Stimulated activated CD4-positive, alpha-beta T cell treated with anti-CD3 and anti-CD28 coated beads, TNF-alpha, amount 100 ng/mL, for 48 hours (primary cell): ENCODE data around the gene OTUD5.

Experiments used
- DNase-seq, 3 donors: peaks; one replicate each; pipeline ENCODE4 v3.0.0-alpha.2; 2020; ENCODE audit warnings: low read depth in 3 of 3

OTUD5 gene

DNA sequence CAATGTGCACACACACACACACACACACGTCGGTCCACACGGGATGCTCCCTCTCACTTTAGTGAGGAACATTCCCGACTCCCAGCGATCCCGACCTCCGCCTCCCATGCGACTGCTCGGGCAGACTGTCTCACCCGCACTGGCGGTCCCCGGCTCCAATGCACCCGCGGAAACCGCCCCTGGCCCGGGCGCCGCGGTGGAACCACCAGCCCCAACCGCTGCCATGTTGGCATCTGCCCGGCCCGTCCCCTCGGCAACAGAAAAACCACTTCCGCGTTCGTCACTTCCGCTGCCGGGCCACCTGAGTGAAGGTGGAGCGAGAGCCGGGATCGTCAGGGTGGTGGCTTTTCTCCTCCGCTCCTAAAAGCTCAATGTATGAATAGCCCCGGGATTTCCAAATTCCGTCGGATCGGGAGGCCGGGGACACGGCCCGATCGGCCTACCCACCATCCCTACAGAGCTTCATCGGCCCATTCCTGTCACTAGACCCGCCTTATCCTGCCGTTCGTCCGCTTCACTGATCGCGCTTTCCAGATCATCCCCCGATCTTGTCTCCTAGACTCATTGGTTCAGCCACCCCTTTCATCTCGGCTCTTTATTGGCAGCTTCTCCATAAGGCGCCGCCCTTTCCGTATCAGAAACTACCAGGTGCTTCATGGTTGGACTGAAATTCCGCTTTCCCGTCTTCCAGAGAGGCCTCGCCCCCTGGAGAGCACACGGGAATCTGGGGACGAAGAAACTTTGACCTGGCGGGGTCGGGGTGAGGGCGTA lies 45.8 kb downstream of the OTUD5 start, which contains the start of gene SLC35A2:
Gene SLC35A2 (minus strand): TSS at position 235 of the 771 bp plus-strand sequence. CDS start 10 bp downstream, at position 225.
- peak; percentile 75 to 81 (median 80) for DNase-seq

DNA sequence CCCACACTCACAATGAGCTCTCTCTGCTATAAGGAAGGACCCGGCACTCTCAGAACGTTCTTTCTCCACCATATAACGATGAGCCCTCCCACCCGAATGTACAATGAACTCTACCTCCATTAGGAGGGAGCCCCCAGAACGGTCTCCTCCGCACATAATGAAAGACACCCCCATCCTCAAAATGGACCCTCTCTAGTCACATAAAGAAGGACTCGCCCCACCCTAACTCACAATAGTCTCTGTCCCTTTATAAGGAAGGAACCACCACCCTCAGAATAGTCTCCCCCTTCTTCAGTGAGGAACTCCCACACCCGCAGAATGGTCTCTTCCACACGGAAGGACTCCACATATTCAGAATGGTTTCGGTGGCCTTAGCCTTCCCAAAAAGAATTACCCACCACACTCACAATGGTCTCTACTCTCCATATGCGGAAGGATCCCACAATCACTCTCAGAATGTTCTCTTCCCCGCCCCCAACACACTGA lies 46.4 kb downstream of the OTUD5 start:
- DNase-seq = no peak

DNA sequence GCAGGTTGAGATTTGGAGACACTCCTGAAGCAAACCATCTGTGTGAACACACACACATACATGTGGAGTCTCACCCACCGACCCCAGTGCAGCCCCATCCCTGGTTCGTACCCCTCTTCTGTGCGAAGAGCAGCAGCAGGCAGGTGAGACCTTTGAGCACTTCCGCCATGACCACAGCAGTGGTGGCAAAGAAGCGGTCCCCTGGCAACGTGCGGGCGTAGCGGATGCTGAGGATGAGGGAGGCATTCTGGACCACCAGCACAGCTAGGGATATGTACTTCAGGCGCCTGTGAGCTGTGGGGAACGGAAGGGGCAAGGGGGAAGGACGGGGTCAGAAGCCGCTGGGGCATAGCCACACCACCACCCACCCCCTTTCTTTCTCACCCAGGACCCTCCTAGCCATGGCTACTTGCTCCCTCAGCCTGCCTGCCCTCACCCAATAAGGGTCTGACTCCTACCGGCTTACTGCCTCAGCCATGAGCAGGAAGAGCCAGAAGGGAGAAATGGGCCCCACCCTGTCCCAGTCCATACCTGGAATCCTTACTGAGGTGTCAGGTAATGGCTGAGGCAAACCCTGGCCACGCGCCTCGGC lies 47.6 kb downstream of the OTUD5 start:
- no peak for DNase-seq

DNA sequence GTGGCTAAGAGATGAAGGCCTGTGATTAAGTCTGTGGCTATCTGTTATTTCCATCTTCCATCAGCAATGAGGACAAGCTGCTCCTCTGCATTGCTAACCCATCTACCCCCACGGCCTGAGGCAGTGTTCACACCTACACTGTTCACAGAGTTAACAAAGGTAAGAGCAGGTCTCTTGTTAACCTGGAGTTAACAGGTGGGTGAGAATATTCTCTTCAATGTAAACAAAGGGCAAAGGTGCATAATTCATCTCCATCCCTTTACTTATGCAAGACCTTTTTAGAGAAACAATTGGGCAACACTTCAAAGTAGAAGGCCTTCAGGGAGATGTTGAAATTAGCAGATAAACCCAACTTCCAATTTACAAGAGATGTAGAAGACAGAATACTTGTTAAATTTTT lies 48.8 kb downstream of the OTUD5 start:
- no peak for DNase-seq

GRCh38 chrX:48905090-48905790 lies 52.2 kb downstream of the OTUD5 start:
- no peak for DNase-seq

DNA sequence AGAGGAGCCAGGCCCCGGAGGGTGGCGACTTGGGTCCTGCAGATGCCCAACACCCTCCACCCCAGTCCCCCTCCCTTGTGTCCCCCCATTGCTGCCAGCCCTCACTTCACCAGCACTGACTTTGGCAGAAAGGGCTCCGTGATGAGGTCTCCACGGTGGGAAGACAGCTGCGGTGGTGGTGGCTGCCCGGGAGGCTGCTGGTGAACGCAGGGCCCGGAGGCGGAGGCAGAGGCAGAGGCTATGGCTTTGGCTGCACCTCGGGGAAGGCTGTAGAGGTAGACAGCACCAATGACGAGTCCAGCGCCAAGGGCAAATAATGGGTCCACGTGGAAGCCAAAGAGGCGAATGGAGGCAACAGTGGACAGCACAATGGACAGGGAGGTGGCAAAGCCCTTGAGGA lies 52.8 kb downstream of the OTUD5 start:
- no peak for DNase-seq

DNA sequence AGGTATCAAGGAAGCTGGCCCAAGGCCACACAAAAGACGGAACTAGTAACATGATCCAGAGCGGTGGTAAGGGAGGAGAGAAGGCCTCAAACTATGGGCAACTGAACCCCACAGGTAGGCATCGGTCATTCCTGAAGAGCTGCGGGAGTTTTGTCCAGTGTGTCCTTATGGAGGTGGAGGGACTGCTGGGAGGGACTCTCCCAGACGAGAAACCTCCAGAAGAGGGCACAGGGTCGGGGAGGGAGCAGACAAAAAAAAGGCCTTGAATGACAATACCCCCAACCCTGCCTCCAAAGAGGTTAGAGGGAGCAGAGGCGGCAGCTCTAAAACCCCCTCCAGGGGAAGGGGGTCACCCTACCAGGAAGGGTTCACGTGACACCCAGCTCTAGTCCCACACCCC lies 53.2 kb downstream of the OTUD5 start:
- no peak for DNase-seq

- DNase-seq = no peak
Observed at GRCh38 chrX:48903290-48903689, 54.1 kb downstream of the OTUD5 start.

DNA sequence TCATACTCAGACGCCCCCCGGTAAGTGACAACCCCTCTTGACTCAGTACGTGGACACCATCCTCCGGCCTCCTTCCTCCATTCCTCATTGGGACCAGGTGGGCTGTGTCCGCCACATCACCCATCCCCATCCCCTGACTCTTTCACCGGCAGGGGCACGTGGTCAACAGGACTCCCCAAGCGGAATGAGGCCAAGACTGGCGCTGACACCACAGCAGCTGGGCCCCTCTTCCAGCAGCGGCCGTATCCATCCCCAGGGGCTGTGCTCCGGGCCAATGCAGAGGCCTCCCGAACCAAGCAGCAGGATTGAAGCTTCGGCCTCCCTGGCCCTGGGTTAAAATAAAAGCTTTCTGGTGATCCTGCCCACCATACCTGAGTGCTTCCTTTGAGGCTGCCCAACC lies 54.6 kb downstream of the OTUD5 start:
- DNase-seq = no peak

- no peak for DNase-seq
Observed at GRCh38 chrX:48902135-48902534, 55.3 kb downstream of the OTUD5 start.

- DNase-seq = no peak
Observed at GRCh38 chrX:48901069-48901468, 56.3 kb downstream of the OTUD5 start.

DNA sequence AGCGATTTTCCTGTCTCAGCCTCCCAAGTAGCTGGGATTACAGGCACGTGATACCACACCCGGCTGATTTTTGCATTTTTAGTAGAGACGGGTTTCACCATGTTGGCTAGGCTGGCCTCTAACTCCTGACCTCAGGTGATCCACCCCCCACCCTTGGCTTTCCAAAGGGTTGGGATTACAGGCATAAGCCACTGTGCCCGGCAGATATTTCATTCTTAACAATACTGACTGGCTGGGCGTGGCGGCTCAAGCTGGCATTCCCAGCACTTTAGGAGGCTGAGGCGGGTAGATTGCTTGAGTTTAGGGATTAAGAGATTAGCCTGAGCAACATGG lies 58.4 kb downstream of the OTUD5 start:
- DNase-seq = no peak

GRCh38 chrX:48897625-48898306 lies 59.6 kb downstream of the OTUD5 start, which contains the start of the genes PQBP1 and TIMM17B:
TSS of gene PQBP1 (plus strand) at chrX:48897930. CDS start at chrX:48898510, 580 bp downstream.
TSS of gene TIMM17B (minus strand) at chrX:48897768. CDS start at chrX:48897749, 19 bp downstream.
- DNase-seq = peak; percentile 71 to 79 (median 78)

GRCh38 chrX:48897157-48897624 lies 60.2 kb downstream of the OTUD5 start:
- no peak for DNase-seq

DNA sequence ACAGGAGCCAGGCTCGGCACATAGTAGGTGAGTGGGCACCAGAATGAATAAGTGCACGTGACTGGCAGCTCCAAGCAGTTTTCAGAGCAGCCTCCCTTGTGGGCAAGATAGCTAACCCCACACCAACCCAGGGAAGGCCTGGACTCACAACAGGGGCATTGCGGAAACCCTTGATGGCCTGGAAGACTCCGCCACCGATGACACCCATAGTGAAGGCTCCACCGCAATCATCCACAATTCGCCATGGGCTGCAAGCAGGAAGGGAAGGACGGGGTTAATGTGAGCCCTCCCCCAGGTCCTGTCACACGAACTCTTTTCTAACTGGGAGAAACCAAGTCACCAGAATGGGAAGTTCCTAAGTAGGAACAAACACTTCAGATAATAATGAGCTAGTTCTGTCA lies 60.8 kb downstream of the OTUD5 start:
- DNase-seq = no peak

- no peak for DNase-seq
Observed at GRCh38 chrX:48894891-48895290, 62.5 kb downstream of the OTUD5 start.

- DNase-seq = no peak
Observed at GRCh38 chrX:48893556-48894348, 63.7 kb downstream of the OTUD5 start.

GRCh38 chrX:48892896-48893295 lies 64.5 kb downstream of the OTUD5 start:
- no peak for DNase-seq

DNA sequence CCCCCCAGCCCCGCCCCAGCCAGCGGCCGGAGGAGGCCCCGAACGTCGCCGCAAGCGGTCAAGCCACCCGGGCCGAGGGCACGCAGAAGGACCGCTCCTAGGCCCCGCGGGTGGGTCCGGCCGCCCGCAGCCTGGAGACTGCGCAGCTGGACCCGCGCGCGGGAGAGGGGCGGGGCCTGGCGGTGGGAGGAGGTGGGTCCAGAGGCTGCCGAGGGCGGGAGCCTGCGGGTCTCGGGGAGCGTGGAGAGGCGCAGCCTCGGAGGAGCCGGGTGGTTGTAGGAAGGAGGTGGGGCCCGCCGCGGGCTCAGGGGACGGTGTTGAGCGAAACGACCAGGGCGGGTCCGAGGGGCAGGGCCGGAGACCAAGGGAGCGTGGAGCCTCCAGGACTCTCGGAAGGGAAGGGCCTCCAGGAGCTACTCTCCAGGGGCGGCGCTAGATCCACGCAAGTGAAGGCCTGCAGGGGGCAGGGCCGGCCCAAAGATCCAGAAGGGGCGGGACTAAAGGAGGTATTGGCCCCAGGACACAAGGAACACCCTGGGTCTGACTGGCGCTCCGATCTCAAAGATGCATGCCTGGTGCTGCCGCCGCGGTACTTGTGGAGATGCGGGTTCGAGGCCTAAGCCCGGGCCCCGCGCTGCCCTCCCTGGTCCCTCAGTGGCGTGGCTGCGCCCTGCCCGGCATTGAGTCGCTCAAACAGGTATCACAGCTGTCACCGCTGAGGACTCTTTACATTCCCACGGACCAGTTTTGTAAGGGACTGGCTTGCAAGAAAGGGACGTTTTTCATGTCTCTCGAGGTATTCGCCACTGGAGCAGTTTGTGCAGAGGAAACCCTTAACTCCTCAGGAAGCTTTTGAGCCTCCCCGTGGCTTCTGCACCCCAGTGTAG lies 65.8 kb downstream of the OTUD5 start:
- DNase-seq = peak; percentile 48 to 63 (median 62)

- DNase-seq = no peak
Observed at GRCh38 chrX:48890934-48891401, 66.4 kb downstream of the OTUD5 start.
